ENCODE measurements around the gene TBC1D5.
"Not testable (repeated sequence)": the region's sequence is repeated elsewhere in the genome, so short reads cannot be mapped to it uniquely, and the experiment has no call there.

Gene TBC1D5

GRCh38 chr3:17649748-17650147, 92.7 kb downstream of the TBC1D5 start:
- H3K4me1 Mint-ChIP-seq = peaks cover 14% of the 10 kb centered on the region
- H3K27ac Mint-ChIP-seq, ATAC-seq, H3K9me3 Mint-ChIP-seq, H3K36me3 Mint-ChIP-seq, H3K27me3 Mint-ChIP-seq, H3K4me3 Mint-ChIP-seq: not testable (repeated sequence)

- peaks cover 13% of the 10 kb centered on the region for H3K4me1 Mint-ChIP-seq
- not testable (repeated sequence) for H3K9me3 Mint-ChIP-seq, H3K36me3 Mint-ChIP-seq, H3K27me3 Mint-ChIP-seq, H3K27ac Mint-ChIP-seq, ATAC-seq, H3K4me3 Mint-ChIP-seq
Measured at GRCh38 chr3:17648630-17649355, 93.6 kb downstream of the TBC1D5 start.

GRCh38 chr3:17645074-17645698, 97.2 kb downstream of the TBC1D5 start:
- Mint-ChIP-seq H3K4me3 (no peak overlapping the region), H3K4me1 (peaks cover 15% of the 10 kb centered on the region), H3K9me3 (peaks cover 5% of the 10 kb centered on the region), H3K27ac (no peak overlapping the region), H3K27me3 (no peaks in the 10 kb centered on the region), H3K36me3 (no peaks in the 10 kb centered on the region)
- ATAC-seq = no peak

GRCh38 chr3:17643691-17644090, 98.7 kb downstream of the TBC1D5 start:
- ATAC-seq = no peak
- no peak overlapping the region for H3K27ac Mint-ChIP-seq
- no peaks in the 10 kb centered on the region for H3K36me3 Mint-ChIP-seq
- no peak overlapping the region for H3K4me3 Mint-ChIP-seq
- H3K4me1 Mint-ChIP-seq = peaks cover 27% of the 10 kb centered on the region
- H3K9me3 Mint-ChIP-seq = no peaks in the 10 kb centered on the region
- H3K27me3 Mint-ChIP-seq = no peaks in the 10 kb centered on the region

- Mint-ChIP-seq H3K4me3 (no peak overlapping the region), H3K27me3 (no peaks in the 10 kb centered on the region), H3K36me3 (peaks cover 6% of the 10 kb centered on the region), H3K4me1 (peaks cover 34% of the 10 kb centered on the region), H3K27ac (no peak overlapping the region), H3K9me3 (no peaks in the 10 kb centered on the region)
- no peak for ATAC-seq
Measured at GRCh38 chr3:17642474-17642873, 100.0 kb downstream of the TBC1D5 start.

GRCh38 chr3:17640466-17640865, 102.0 kb downstream of the TBC1D5 start:
- ATAC-seq = no peak
- Mint-ChIP-seq H3K4me3 (no peak overlapping the region), H3K9me3 (no peaks in the 10 kb centered on the region), H3K27me3 (no peaks in the 10 kb centered on the region), H3K36me3 (peaks cover 10% of the 10 kb centered on the region), H3K4me1 (peaks cover 38% of the 10 kb centered on the region), H3K27ac (no peak overlapping the region)

- Mint-ChIP-seq H3K36me3 (peaks cover 17% of the 10 kb centered on the region), H3K27me3 (no peaks in the 10 kb centered on the region), H3K9me3 (no peaks in the 10 kb centered on the region), H3K27ac (no peak overlapping the region), H3K4me1 (peaks cover 42% of the 10 kb centered on the region), H3K4me3 (no peak overlapping the region)
- ATAC-seq = no peak
Measured at GRCh38 chr3:17639765-17640164, 102.7 kb downstream of the TBC1D5 start.

GRCh38 chr3:17639257-17639656, 103.2 kb downstream of the TBC1D5 start:
- H3K36me3 Mint-ChIP-seq = peaks cover 21% of the 10 kb centered on the region
- no peak overlapping the region for H3K27ac Mint-ChIP-seq
- H3K27me3 Mint-ChIP-seq = no peaks in the 10 kb centered on the region
- H3K9me3 Mint-ChIP-seq = peaks cover 2% of the 10 kb centered on the region
- no peak for ATAC-seq
- peaks cover 45% of the 10 kb centered on the region for H3K4me1 Mint-ChIP-seq
- H3K4me3 Mint-ChIP-seq = no peak overlapping the region

GRCh38 chr3:17638356-17638755, 104.1 kb downstream of the TBC1D5 start:
- no peak overlapping the region for H3K27ac Mint-ChIP-seq
- ATAC-seq = no peak
- H3K4me3 Mint-ChIP-seq = no peak overlapping the region

GRCh38 chr3:17635675-17636074, 106.8 kb downstream of the TBC1D5 start:
- H3K27ac Mint-ChIP-seq, H3K9me3 Mint-ChIP-seq, H3K4me3 Mint-ChIP-seq, ATAC-seq, H3K27me3 Mint-ChIP-seq: not testable (repeated sequence)
- Mint-ChIP-seq H3K36me3 (peaks cover 24% of the 10 kb centered on the region), H3K4me1 (peaks cover 46% of the 10 kb centered on the region)

More at GRCh38 chr3:17638356-17638755, 104.1 kb downstream of the TBC1D5 start:
- Mint-ChIP-seq H3K9me3 (peaks cover 3% of the 10 kb centered on the region), H3K27me3 (no peaks in the 10 kb centered on the region), H3K36me3 (peaks cover 24% of the 10 kb centered on the region), H3K4me1 (peaks cover 47% of the 10 kb centered on the region)

- Mint-ChIP-seq H3K4me1 (peaks cover 51% of the 10 kb centered on the region), H3K36me3 (peaks cover 24% of the 10 kb centered on the region), H3K27me3 (no peaks in the 10 kb centered on the region), H3K9me3 (peaks cover 3% of the 10 kb centered on the region), H3K27ac (no peak overlapping the region), H3K4me3 (no peak overlapping the region)
- ATAC-seq = no peak
Measured at GRCh38 chr3:17634964-17635363, 107.5 kb downstream of the TBC1D5 start.

GRCh38 chr3:17634201-17634600, 108.2 kb downstream of the TBC1D5 start:
- peaks cover 24% of the 10 kb centered on the region for H3K36me3 Mint-ChIP-seq
- no peak for ATAC-seq
- H3K4me3 Mint-ChIP-seq = no peak overlapping the region
- H3K27ac Mint-ChIP-seq = no peak overlapping the region
- H3K27me3 Mint-ChIP-seq = no peaks in the 10 kb centered on the region
- peaks cover 43% of the 10 kb centered on the region for H3K4me1 Mint-ChIP-seq
- H3K9me3 Mint-ChIP-seq = peaks cover 3% of the 10 kb centered on the region

- ATAC-seq = no peak
- no peak overlapping the region for H3K27ac Mint-ChIP-seq
- H3K4me3 Mint-ChIP-seq = no peak overlapping the region
- H3K36me3 Mint-ChIP-seq = peaks cover 18% of the 10 kb centered on the region
- peaks cover 3% of the 10 kb centered on the region for H3K9me3 Mint-ChIP-seq
- no peaks in the 10 kb centered on the region for H3K27me3 Mint-ChIP-seq
- peaks cover 42% of the 10 kb centered on the region for H3K4me1 Mint-ChIP-seq
Measured at GRCh38 chr3:17632401-17633100, 109.9 kb downstream of the TBC1D5 start.

- no peak for ATAC-seq
- Mint-ChIP-seq H3K27ac (no peak overlapping the region), H3K27me3 (no peaks in the 10 kb centered on the region), H3K9me3 (peaks cover 3% of the 10 kb centered on the region), H3K4me3 (no peak overlapping the region), H3K36me3 (peaks cover 25% of the 10 kb centered on the region), H3K4me1 (peaks cover 51% of the 10 kb centered on the region)
Measured at GRCh38 chr3:17631609-17632008, 110.8 kb downstream of the TBC1D5 start.

- no peak for ATAC-seq
- no peaks in the 10 kb centered on the region for H3K27me3 Mint-ChIP-seq
- H3K4me1 Mint-ChIP-seq = peaks cover 47% of the 10 kb centered on the region
- H3K4me3 Mint-ChIP-seq = no peak overlapping the region
- H3K9me3 Mint-ChIP-seq = peaks cover 3% of the 10 kb centered on the region
- no peak overlapping the region for H3K27ac Mint-ChIP-seq
- peaks cover 16% of the 10 kb centered on the region for H3K36me3 Mint-ChIP-seq
Measured at GRCh38 chr3:17629400-17629799, 113.0 kb downstream of the TBC1D5 start.

GRCh38 chr3:17626395-17626794, 116.0 kb downstream of the TBC1D5 start:
- H3K27ac Mint-ChIP-seq = no peak overlapping the region
- no peaks in the 10 kb centered on the region for H3K9me3 Mint-ChIP-seq
- no peak for ATAC-seq
- H3K4me1 Mint-ChIP-seq = peaks cover 34% of the 10 kb centered on the region
- H3K27me3 Mint-ChIP-seq = no peaks in the 10 kb centered on the region
- H3K36me3 Mint-ChIP-seq = peaks cover 34% of the 10 kb centered on the region
- no peak overlapping the region for H3K4me3 Mint-ChIP-seq

Measured in stimulated activated memory B cell treated with anti-CD40 and anti-IgM and Interleukin-4, amounts not matched to agents 10 μg/mL and 1 μg/mL and 100 μg/mL, for 72 hours (primary cell).